ENCODE results near the gene NEUROG1. TPM values are rescaled to one million over a fixed set of nuclear protein-coding genes. Genes with fewer than 3 reads are reported as not detected.

NEUROG1 gene
- polyA plus RNA-seq, 1 experiment: not detected

DNA sequence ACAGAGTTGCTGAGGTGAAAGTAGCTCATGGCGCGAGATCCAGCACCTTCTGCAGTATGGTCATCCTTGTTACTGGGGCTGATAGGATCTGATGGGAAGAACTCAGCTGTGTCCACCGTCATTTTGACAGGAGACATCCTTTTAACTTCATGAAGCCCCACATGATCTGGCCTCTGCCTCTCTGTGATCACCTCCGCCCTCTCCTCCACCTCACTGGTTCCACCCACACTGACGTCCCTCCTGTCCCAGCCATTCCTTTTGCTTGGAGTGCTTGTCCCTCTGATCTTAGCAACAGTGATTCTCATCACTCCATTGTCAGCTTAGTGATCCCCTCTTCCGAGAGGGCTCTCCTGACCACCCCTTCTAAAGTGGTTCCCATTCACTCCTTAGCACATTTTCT lies 25.8 kb downstream of the NEUROG1 start:
- TF ChIP-seq, protein P1, sequence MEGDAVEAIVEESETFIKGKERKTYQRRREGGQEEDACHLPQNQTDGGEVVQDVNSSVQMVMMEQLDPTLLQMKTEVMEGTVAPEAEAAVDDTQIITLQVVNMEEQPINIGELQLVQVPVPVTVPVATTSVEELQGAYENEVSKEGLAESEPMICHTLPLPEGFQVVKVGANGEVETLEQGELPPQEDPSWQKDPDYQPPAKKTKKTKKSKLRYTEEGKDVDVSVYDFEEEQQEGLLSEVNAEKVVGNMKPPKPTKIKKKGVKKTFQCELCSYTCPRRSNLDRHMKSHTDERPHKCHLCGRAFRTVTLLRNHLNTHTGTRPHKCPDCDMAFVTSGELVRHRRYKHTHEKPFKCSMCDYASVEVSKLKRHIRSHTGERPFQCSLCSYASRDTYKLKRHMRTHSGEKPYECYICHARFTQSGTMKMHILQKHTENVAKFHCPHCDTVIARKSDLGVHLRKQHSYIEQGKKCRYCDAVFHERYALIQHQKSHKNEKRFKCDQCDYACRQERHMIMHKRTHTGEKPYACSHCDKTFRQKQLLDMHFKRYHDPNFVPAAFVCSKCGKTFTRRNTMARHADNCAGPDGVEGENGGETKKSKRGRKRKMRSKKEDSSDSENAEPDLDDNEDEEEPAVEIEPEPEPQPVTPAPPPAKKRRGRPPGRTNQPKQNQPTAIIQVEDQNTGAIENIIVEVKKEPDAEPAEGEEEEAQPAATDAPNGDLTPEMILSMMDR (IDR thresholded peaks at IDR 0.05; ENCODE audit: low read depth, low read length): no peak
- Histone ChIP-seq H3K27ac (ENCODE audit: low read depth, low read length) (no peak overlapping the region), H3K27me3 (ENCODE audit: control insufficient read depth, insufficient read depth, low read length) (peaks cover 27% of the 10 kb centered on the region), H3K9me3 (ENCODE audit: control insufficient read depth, insufficient read depth, low read length) (no peaks in the 10 kb centered on the region), H3K4me3 (ENCODE audit: low read depth, low read length) (no peak overlapping the region)
- ChIA-PET CTCF (interaction anchor here (1.7 to 2.3 kb wide), 3 partner anchors 44 to 56 kb away, joined by 6 to 8 read pairs (median 8); no protein-coding TSS in a partner anchor), POLR2A (no interaction called here)
- DNase-seq (ENCODE audit: low read depth, low spot score): no peak

DNA sequence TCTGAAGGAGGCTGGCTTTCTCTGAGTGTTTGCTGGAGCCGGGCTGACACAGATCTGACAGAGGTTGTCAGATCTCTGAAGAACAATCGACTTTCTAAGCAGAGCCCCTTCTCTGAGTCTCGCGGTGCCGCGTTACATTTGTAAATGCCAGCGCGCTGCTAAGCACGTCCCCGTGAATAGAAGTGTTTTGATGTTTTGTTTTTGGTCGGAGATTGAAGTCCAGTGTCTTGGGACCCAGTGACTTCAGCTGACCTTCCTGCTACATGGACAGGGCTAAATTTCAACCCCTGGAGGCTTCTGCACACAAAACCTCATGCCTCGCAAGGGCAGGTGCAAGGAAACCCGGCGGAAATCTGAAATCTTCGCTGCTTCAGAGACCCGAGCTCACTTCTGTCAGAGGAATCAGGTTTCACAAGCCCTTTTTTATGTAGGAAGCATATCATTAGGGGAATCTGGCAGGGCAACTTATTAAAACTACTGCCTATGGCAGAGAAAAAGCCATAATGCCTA lies 27.2 kb downstream of the NEUROG1 start:
- H3K27ac ChIP-seq (ENCODE audit: low read depth, low read length): no peak overlapping the region
- TF ChIP-seq, protein P1 (IDR thresholded peaks at IDR 0.05; ENCODE audit: low read depth, low read length): no peak
- ChIA-PET POLR2A (no interaction called here), CTCF (interaction anchor here (0.8 to 2.3 kb wide), 6 partner anchors 42 to 58 kb away, joined by 3 to 8 read pairs (median 6); no protein-coding TSS in a partner anchor)
- no peak overlapping the region for H3K4me3 ChIP-seq (ENCODE audit: low read depth, low read length)
- DNase-seq (ENCODE audit: low read depth, low spot score): no peak
- H3K9me3 ChIP-seq (ENCODE audit: control insufficient read depth, insufficient read depth, low read length): no peaks in the 10 kb centered on the region
- H3K27me3 ChIP-seq (ENCODE audit: control insufficient read depth, insufficient read depth, low read length): peaks cover 39% of the 10 kb centered on the region

DNA sequence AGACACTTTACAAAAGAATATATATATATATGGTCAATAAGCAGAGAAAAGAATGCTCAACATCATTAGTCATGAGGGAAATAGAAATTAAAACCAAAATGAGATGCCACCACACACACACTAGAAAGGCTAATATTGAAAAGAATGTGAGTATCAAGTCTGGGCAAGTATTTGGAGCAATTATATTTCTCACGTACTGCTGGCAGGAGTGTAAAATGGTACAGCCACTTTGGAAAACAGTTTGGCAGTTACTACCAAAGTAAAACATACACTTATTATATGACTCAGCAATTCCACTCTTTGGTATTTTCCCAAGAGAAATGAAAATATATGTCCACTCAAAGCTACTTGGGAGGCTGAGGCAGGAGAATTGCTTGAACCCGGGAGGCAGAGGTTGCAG lies 29.8 kb downstream of the NEUROG1 start:
- TF ChIP-seq, protein P1 (IDR thresholded peaks at IDR 0.05; ENCODE audit: low read depth, low read length): no peak
- H3K4me3 ChIP-seq (ENCODE audit: low read depth, low read length): no peak overlapping the region
- ChIA-PET CTCF (interaction anchor here (0.5 to 1.0 kb wide), 4 partner anchors 39 to 101 kb away, joined by 3 to 8 read pairs (median 4); no protein-coding TSS in a partner anchor), POLR2A (interaction anchor here (0.7 kb wide), 1 partner anchor 34 kb away, joined by 7 read pairs; no protein-coding TSS in a partner anchor)
- peaks cover 47% of the 10 kb centered on the region for H3K27me3 ChIP-seq (ENCODE audit: control insufficient read depth, insufficient read depth, low read length)
- H3K27ac ChIP-seq (ENCODE audit: low read depth, low read length): no peak overlapping the region
- DNase-seq (ENCODE audit: low read depth, low spot score): no peak
- H3K9me3 ChIP-seq (ENCODE audit: control insufficient read depth, insufficient read depth, low read length): no peaks in the 10 kb centered on the region

DNA sequence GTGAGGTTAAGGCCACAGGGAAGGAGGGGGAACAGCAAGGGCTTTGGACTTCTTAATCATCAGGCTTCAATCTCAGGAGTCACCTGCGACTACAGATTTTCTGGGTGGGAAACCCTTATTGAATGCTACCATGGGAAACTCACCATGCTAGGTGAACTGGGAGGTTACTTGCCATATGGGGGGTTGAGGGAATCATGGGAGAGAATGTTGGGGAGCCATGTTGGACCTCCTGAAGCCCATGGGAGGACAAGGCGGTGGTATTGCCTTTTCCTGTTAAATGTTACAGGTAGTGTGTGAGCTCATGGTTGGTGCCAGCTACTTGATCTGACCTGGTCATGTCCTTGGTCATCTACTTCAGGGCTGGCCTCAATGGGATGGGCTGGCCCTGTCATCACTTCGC lies 31.4 kb downstream of the NEUROG1 start:
- Histone ChIP-seq H3K9me3 (ENCODE audit: control insufficient read depth, insufficient read depth, low read length) (no peaks in the 10 kb centered on the region), H3K27me3 (ENCODE audit: control insufficient read depth, insufficient read depth, low read length) (peaks cover 38% of the 10 kb centered on the region), H3K4me3 (ENCODE audit: low read depth, low read length) (no peak overlapping the region), H3K27ac (ENCODE audit: low read depth, low read length) (no peak overlapping the region)
- TF ChIP-seq, protein P1 (IDR thresholded peaks at IDR 0.05; ENCODE audit: low read depth, low read length): no peak
- DNase-seq (ENCODE audit: low read depth, low spot score): no peak
- ChIA-PET POLR2A (no interaction called here), CTCF (no interaction called here)

DNA sequence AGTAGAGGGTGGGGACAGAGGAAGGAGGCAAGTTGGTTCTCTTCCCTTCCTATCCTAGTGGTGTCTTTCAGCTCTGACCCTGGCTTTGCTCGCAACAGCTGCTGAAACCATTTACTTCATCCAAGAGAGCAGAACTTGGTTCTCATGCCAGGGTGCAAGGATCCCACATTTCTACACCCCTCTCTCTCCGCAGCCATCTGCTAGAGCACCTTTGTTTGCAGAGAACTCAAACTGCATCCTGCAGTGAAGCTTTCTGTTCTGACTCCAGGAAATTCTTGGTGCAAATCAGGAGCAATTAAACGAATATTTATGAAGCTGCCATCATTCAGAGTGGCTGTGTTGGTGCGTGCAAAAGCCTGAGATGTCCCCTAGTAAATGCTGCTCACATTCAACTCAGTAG lies 31.9 kb downstream of the NEUROG1 start:
- DNase-seq (ENCODE audit: low read depth, low spot score): no peak
- peaks cover 35% of the 10 kb centered on the region for H3K27me3 ChIP-seq (ENCODE audit: control insufficient read depth, insufficient read depth, low read length)
- no peak overlapping the region for H3K4me3 ChIP-seq (ENCODE audit: low read depth, low read length)
- POLR2A ChIA-PET: no interaction called here
- no peaks in the 10 kb centered on the region for H3K9me3 ChIP-seq (ENCODE audit: control insufficient read depth, insufficient read depth, low read length)
- TF ChIP-seq, protein P1 (IDR thresholded peaks at IDR 0.05; ENCODE audit: low read depth, low read length): no peak
- no peak overlapping the region for H3K27ac ChIP-seq (ENCODE audit: low read depth, low read length)
- CTCF ChIA-PET: no interaction called here
